HepG2 (cell line): ENCODE data around the gene TAF5. TPM values are rescaled to one million over a fixed set of nuclear protein-coding genes. Genes with fewer than 3 reads are reported as not detected.

Experiments
- ATF3 ChIP-seq: sonication (generic); formaldehyde crosslinking; IDR thresholded peaks from 2 replicates; pipeline ENCODE4 v1.4.0; 2020; ENCODE audit warnings: missing genetic modification reagents
- ATF6 ChIP-seq: sonication (generic); formaldehyde crosslinking; conservative IDR thresholded peaks from 2 replicates; pipeline ENCODE4 v1.4.0; 2020; ENCODE audit warnings: missing genetic modification reagents
- BRF2 ChIP-seq: sonication (generic); formaldehyde crosslinking; IDR thresholded peaks from 2 replicates; pipeline ENCODE4 v1.8.1; 2022; ENCODE audit warnings: mild to moderate bottlenecking, missing genetic modification reagents
- CSRNP2 ChIP-seq: sonication (generic); formaldehyde crosslinking; conservative IDR thresholded peaks from 2 replicates; pipeline ENCODE4 v1.8.0; 2022; ENCODE audit warnings: low read depth, missing genetic modification reagents
- DNMT1 ChIP-seq: sonication (generic); formaldehyde crosslinking; IDR thresholded peaks from 2 replicates; pipeline ENCODE4 v1.5.1; 2020; ENCODE audit warnings: mild to moderate bottlenecking, missing genetic modification reagents
- ELF3 ChIP-seq: IDR thresholded peaks from 2 replicates; pipeline ENCODE4 v1.6.1; 2016; ENCODE audit warnings: missing genetic modification reagents, missing compliant biosample characterization
- FOXO4 ChIP-seq: sonication (generic); formaldehyde crosslinking; conservative IDR thresholded peaks from 2 replicates; pipeline ENCODE4 v1.8.1; 2023; ENCODE audit warnings: missing genetic modification reagents
- KMT2A ChIP-seq: sonication (generic); formaldehyde crosslinking; IDR thresholded peaks from 2 replicates; pipeline ENCODE4 v1.4.0; 2020; ENCODE audit warnings: missing genetic modification reagents
- LRRFIP1 ChIP-seq: sonication (generic); formaldehyde crosslinking; conservative IDR thresholded peaks from 2 replicates; pipeline ENCODE4 v1.4.0; 2020; ENCODE audit warnings: missing genetic modification reagents
- NPAS2 ChIP-seq: sonication (generic); formaldehyde crosslinking; IDR thresholded peaks from 2 replicates; pipeline ENCODE4 v1.8.0; 2022; ENCODE audit warnings: mild to moderate bottlenecking, missing genetic modification reagents, borderline replicate concordance
- PITX1 ChIP-seq: sonication (generic); formaldehyde crosslinking; IDR thresholded peaks from 2 replicates; pipeline ENCODE4 v1.5.1; 2020; ENCODE audit warnings: mild to moderate bottlenecking, missing genetic modification reagents
- RARG ChIP-seq: sonication (generic); formaldehyde crosslinking; IDR thresholded peaks from 2 replicates; pipeline ENCODE4 v1.4.0; 2020; ENCODE audit warnings: low read depth, mild to moderate bottlenecking, missing genetic modification reagents
- SOX5 ChIP-seq: IDR thresholded peaks from 2 replicates; pipeline ENCODE4 v1.6.1; 2016; ENCODE audit warnings: borderline replicate concordance
- TFE3 ChIP-seq: IDR thresholded peaks from 2 replicates; pipeline ENCODE4 v1.6.1; 2016
- ZNF12 ChIP-seq: sonication (generic); formaldehyde crosslinking; IDR thresholded peaks from 2 replicates; pipeline ENCODE4 v1.5.0; 2020; ENCODE audit warnings: missing genetic modification reagents
- ZNF577 ChIP-seq: sonication (generic); formaldehyde crosslinking; IDR thresholded peaks from 2 replicates; pipeline ENCODE4 v1.4.0; 2020; ENCODE audit warnings: mild to moderate bottlenecking, low read depth, missing genetic modification reagents, borderline replicate concordance
- ZNF629 ChIP-seq: sonication (generic); formaldehyde crosslinking; conservative IDR thresholded peaks from 2 replicates; pipeline ENCODE4 v1.5.0; 2020; ENCODE audit warnings: missing genetic modification reagents
- ZNF776 ChIP-seq: sonication (generic); formaldehyde crosslinking; IDR thresholded peaks from 2 replicates; pipeline ENCODE4 v1.4.0; 2020; ENCODE audit warnings: mild to moderate bottlenecking, missing genetic modification reagents
- polyA plus RNA-seq, 8 experiments: library from polyadenylated mRNA; depleted of rRNA in 3 of 8; stranded (reverse) in 7 of 8; unstranded in 1 of 8; fragments of >200 nt; fragmentation: Illumina TruSeq in 4 of 8; extraction: Trizol in 4 of 8; gene quantifications; 2 replicates each; pipeline versions ENCODE4 v1.2.1 to v1.2.3, GENCODE V29; 2011 to 2016; ENCODE audit warnings: low read depth in 4 of 8, missing spikeins in 1 of 8, mixed read lengths in 1 of 8; ENCODE audit not compliant: insufficient read depth in 1 of 8
- total RNA-seq, 5 experiments: library from RNA; depleted of rRNA; stranded (reverse); fragments of >200 nt; fragmentation: Illumina TruSeq; extraction: Trizol; gene quantifications; 2 replicates each; pipeline ENCODE4 v1.2.3, GENCODE V29; 2016; ENCODE audit warnings: low read depth in 1 of 5

TAF5 gene
- total and polyA plus RNA-seq, 2 of the 13 experiments (the other 11 are each of a cell fraction or from before 2014, with no cell fraction given), result 3.8 to 8.7 TPM

- TF ChIP-seq FOXO4 (0 out of 2 replicates have a peak, but pooled peaks have one; percentile 75), DNMT1 (CRISPR knock-in tag) (0 out of 2 replicates have a peak, but pooled peaks have one; percentile 73), ATF3 (CRISPR knock-in tag) (no peak), ATF6 (CRISPR knock-in tag) (no peak; the same call in 1 of the 2 replicates), CSRNP2 (no peak), ZNF629 (CRISPR knock-in tag) (0 out of 2 replicates have a peak, but pooled peaks have one; percentile 21), ZNF776 (CRISPR knock-in tag) (no peak), NPAS2 (CRISPR knock-in tag) (no peak), BRF2 (CRISPR knock-in tag) (peak; percentile 62; the same call in 1 of the 2 replicates), PITX1 (CRISPR knock-in tag) (no peak), ZNF12 (CRISPR knock-in tag) (no peak), SOX5 (CRISPR knock-in tag) (peak; percentile 32; the same call in 1 of the 2 replicates), KMT2A (CRISPR knock-in tag) (peak; percentile 96), ELF3 (peak; percentile 74), LRRFIP1 (no peak), RARG (CRISPR knock-in tag) (no peak; the same call in 1 of the 2 replicates), ZNF577 (no peak), TFE3 (peak; percentile 23; the same call in 1 of the 2 replicates)
These were observed 28.5 kb downstream of the TAF5 start, which contains the start of the genes ATP5MK and PDCD11 (continued) for GRCh38 chr10:103396067-103396788.
